Measurements from ENCODE around the gene MAPK1. TPM values are rescaled to one million over a fixed set of nuclear protein-coding genes. Genes with fewer than 3 reads are reported as not detected.
A peak's percentile ranks its signal among the peaks of the same experiment; 100 is the strongest.
"Not testable (repeated sequence)": the region's sequence is repeated elsewhere in the genome, so short reads cannot be mapped to it uniquely, and the experiment has no call there.

Gene MAPK1
- total RNA-seq, 2 donors from 2014 or later, result 61.4 to 63.1 TPM

DNA sequence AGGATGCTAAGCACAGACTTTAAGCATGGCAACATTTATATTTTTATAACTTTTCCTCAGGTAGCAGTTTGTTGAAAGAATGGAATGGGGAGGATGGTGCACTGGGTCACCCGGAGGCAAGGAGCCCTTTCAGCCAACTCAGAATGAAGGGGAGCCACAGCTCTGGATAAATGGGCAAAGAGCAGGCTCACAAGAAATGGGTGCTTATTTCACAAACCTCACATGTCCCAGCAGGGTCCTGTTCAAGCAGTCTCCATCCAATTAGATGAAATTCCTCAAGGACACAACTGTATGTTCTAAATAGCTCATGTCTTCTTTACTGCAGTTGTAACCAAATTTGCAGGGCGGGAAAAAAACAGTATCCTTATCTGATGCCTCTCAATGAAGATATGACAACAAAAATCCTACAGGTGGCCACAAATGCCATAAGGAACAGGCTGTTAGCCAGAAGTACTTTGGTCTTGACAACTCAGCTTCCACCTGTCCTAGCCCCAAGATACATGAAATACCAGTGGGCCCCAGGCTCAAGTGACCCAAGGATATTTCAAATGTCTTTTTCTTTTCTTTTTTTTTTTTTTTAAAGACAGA is 48.2 kb downstream of the MAPK1 start:
- no peaks in the 10 kb centered on the region for H3K9me3 ChIP-seq
- ATAC-seq (ENCODE audit: insufficient number of reproducible peaks, low FRiP score, low read depth), result no peak
- TF ChIP-seq, protein P1, sequence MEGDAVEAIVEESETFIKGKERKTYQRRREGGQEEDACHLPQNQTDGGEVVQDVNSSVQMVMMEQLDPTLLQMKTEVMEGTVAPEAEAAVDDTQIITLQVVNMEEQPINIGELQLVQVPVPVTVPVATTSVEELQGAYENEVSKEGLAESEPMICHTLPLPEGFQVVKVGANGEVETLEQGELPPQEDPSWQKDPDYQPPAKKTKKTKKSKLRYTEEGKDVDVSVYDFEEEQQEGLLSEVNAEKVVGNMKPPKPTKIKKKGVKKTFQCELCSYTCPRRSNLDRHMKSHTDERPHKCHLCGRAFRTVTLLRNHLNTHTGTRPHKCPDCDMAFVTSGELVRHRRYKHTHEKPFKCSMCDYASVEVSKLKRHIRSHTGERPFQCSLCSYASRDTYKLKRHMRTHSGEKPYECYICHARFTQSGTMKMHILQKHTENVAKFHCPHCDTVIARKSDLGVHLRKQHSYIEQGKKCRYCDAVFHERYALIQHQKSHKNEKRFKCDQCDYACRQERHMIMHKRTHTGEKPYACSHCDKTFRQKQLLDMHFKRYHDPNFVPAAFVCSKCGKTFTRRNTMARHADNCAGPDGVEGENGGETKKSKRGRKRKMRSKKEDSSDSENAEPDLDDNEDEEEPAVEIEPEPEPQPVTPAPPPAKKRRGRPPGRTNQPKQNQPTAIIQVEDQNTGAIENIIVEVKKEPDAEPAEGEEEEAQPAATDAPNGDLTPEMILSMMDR (IDR thresholded peaks at IDR 0.05), result no peak
- DNase-seq (ENCODE audit: low spot score), result no peak
- no peak overlapping the region for H3K4me3 ChIP-seq
- no peaks in the 10 kb centered on the region for H3K36me3 ChIP-seq
- H3K27ac ChIP-seq, result no peak overlapping the region
- H3K4me1 ChIP-seq (ENCODE audit: control insufficient read depth in 1 of 2, low read depth in 2 of 2), result peaks cover 57 to 58% of the 10 kb centered on the region in 2 donors
- no peaks in the 10 kb centered on the region for H3K27me3 ChIP-seq (replicated peaks; ENCODE audit: insufficient read depth)

DNA sequence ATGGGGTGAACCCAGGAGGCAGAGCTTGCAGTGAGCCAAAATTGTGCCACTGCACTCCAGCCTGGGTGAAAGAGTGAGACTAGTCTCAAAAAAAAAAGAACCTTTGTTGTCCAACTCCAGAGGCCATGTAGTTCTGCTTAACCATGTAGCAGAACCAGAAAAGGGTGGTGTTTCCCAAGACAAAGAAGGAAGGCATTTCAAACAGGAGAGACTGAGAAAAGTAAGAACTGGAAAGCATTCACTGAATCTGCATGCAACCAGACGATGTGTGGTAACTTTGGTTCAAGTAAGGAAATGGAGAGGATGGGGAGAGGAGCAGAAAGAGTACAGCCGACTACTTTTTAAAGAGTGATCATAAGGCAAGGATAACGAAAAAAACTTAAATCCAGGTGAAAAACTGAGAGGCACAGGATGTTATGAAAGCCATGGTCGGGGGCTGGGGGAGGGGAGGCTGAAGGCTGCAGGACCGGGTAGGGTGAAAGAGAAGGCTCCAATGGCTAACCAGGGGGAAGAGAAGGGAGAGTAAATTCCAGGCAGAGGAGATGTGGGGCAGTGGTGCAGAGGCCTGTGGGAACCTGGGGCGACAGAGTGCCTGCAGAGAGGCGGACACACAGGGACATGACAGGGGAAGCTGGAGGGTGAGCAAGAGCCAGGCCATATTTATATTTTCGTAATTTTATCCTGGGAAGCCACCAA is 48.8 kb downstream of the MAPK1 start:
- no peak overlapping the region for H3K4me3 ChIP-seq
- TF ChIP-seq, protein P1 (IDR thresholded peaks at IDR 0.05), result no peak
- no peaks in the 10 kb centered on the region for H3K27me3 ChIP-seq (replicated peaks; ENCODE audit: insufficient read depth)
- ATAC-seq (ENCODE audit: insufficient number of reproducible peaks, low FRiP score, low read depth) (peak; percentile 21), DNase-seq (ENCODE audit: low spot score) (no peak)
- peaks cover 51 to 55% of the 10 kb centered on the region in 2 donors for H3K4me1 ChIP-seq (ENCODE audit: control insufficient read depth in 1 of 2, low read depth in 2 of 2)
- peak overlapping the region in 1 of 2 donors; percentile 67 for H3K27ac ChIP-seq
- no peaks in the 10 kb centered on the region for H3K9me3 ChIP-seq
- no peaks in the 10 kb centered on the region for H3K36me3 ChIP-seq

DNA sequence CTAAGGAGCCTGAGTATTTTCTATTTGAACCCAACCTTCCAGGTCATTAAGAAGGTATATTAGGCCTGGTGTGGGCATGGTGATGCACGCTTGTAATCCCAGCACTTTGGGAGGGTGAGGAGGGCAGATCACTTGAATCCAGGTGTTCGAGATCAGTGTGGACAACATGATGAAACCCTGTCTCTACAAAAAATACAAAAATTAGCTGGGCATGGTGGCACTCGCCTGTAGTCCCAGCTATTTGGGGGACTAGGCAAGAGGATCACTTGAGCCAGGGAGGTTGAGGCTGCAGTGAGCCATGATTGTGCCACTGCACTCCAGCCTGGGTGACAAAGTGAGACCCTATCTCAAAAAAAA is 50.0 kb downstream of the MAPK1 start:
- H3K4me1 ChIP-seq (ENCODE audit: control insufficient read depth in 1 of 2, low read depth in 2 of 2), result peaks cover 42 to 43% of the 10 kb centered on the region in 2 donors
- not testable (repeated sequence) for H3K9me3 ChIP-seq; ATAC-seq (ENCODE audit: insufficient number of reproducible peaks, low FRiP score, low read depth); DNase-seq (ENCODE audit: low spot score); H3K4me3 ChIP-seq; H3K36me3 ChIP-seq; H3K27me3 ChIP-seq (replicated peaks; ENCODE audit: insufficient read depth)
- H3K27ac ChIP-seq, result peak overlapping the region; percentile 24 to 67

DNA sequence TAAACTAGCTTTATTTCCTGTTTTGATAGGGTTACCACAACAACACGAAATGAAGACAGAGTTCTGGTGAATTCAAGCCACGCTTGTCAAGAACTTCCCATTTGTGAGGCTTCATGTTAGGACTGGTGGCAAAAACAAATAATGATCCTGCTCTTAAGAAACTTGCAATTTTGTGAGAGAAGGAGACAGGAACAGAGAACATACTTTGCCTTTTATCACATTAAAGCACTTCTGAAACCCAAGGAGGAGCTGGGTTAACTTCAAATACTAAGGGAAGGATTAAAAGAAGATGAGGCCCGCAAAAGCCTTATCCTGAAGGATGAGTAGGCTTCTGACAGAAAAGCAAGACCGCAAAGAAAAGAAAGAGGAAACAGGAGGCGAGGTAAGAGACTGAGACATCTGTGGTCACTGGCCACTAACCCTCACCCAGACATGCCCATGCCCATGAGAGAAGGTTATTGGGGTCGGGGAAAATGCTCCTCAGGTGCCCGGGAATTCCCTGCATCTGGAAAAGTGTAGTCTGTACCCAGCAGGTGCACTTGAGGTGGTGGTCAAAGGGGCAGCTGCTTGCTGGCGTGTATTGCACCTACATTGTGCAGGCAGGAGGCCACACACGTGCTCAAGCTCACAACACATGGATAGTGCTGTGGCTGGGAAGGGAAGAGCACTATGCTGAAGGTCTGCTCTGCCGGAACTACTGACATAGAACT is 50.5 kb downstream of the MAPK1 start:
- no peaks in the 10 kb centered on the region for H3K27me3 ChIP-seq (replicated peaks; ENCODE audit: insufficient read depth)
- DNase-seq (ENCODE audit: low spot score), result no peak
- peak; percentile 60 for ATAC-seq (ENCODE audit: insufficient number of reproducible peaks, low FRiP score, low read depth)
- H3K4me1 ChIP-seq (ENCODE audit: control insufficient read depth in 1 of 2, low read depth in 2 of 2), result peaks cover 39 to 43% of the 10 kb centered on the region in 2 donors
- TF ChIP-seq, protein P1 (IDR thresholded peaks at IDR 0.05), result no peak
- H3K27ac ChIP-seq, result peak overlapping the region; percentile 24 to 67
- H3K4me3 ChIP-seq, result peak overlapping the region; percentile 28
- no peaks in the 10 kb centered on the region for H3K36me3 ChIP-seq
- H3K9me3 ChIP-seq, result no peaks in the 10 kb centered on the region

DNA sequence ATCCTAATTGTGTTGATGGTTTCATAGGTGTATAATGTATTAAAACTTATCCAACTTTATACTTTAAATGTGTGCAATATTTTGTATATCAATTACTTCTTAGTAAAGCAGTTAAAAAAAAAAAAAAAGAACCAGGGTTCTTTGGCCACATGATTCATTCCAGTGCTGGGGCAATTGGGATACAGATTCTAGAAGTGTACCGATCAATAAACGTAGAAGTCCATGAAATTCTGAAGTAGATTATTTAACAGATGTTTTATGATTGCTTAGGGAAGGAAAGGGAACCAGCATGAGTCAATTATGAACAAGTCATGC is 51.0 kb downstream of the MAPK1 start:
- Histone ChIP-seq H3K27ac (peak overlapping the region in 1 of 2 donors; percentile 67), H3K9me3 (no peaks in the 10 kb centered on the region), H3K4me3 (peak overlapping the region; percentile 28), H3K27me3 (replicated peaks; ENCODE audit: insufficient read depth) (no peaks in the 10 kb centered on the region), H3K4me1 (ENCODE audit: control insufficient read depth in 1 of 2, low read depth in 2 of 2) (peaks cover 36 to 43% of the 10 kb centered on the region in 2 donors), H3K36me3 (no peaks in the 10 kb centered on the region)
- TF ChIP-seq, protein P1 (IDR thresholded peaks at IDR 0.05), result no peak
- DNase-seq (ENCODE audit: low spot score), result no peak
- no peak for ATAC-seq (ENCODE audit: insufficient number of reproducible peaks, low FRiP score, low read depth)

All from thoracic aorta (tissue), 2 donors.